Measurements from ENCODE around the gene KIF5B. TPM values are rescaled to one million over a fixed set of nuclear protein-coding genes. Genes with fewer than 3 reads are reported as not detected.
"Not testable (repeated sequence)": the region's sequence is repeated elsewhere in the genome, so short reads cannot be mapped to it uniquely, and the experiment has no call there.

The KIF5B gene
- polyA plus RNA-seq, 1 experiment = 28.8 TPM

- DNase-seq (ENCODE audit: low read depth) = no peak
- ChIA-PET POLR2A (no interaction called here), CTCF (interaction anchor here (0.6 kb wide), 1 partner anchor 220 kb away, joined by 3 read pairs; no protein-coding TSS in a partner anchor)
- no peaks in the 10 kb centered on the region for H3K36me3 ChIP-seq (ENCODE audit: control insufficient read depth, insufficient read depth, low read length)
- no peak for TF ChIP-seq CTCF (IDR thresholded peaks at IDR 0.05; ENCODE audit: insufficient read depth, low read depth, low read length)
- no peaks in the 10 kb centered on the region for H3K27me3 ChIP-seq (ENCODE audit: control insufficient read depth, insufficient read depth, low read length)
- no peak overlapping the region for H3K4me3 ChIP-seq (ENCODE audit: low read depth, low read length)
Observed at GRCh38 chr10:32103721-32104120, 47.5 kb upstream of the KIF5B start.

GRCh38 chr10:32098566-32099259, 42.5 kb upstream of the KIF5B start:
- POLR2A ChIA-PET; DNase-seq (ENCODE audit: low read depth); H3K4me3 ChIP-seq (ENCODE audit: low read depth, low read length); H3K36me3 ChIP-seq (ENCODE audit: control insufficient read depth, insufficient read depth, low read length); CTCF ChIA-PET; H3K27me3 ChIP-seq (ENCODE audit: control insufficient read depth, insufficient read depth, low read length): not testable (repeated sequence)

- ChIA-PET CTCF (interaction anchor here (0.6 kb wide), 1 partner anchor 12 kb away, joined by 3 read pairs; no protein-coding TSS in a partner anchor), POLR2A (no interaction called here)
- no peak for DNase-seq (ENCODE audit: low read depth)
Observed at GRCh38 chr10:32095116-32095733, 39.0 kb upstream of the KIF5B start.

GRCh38 chr10:32093650-32094049, 37.4 kb upstream of the KIF5B start:
- no peaks in the 10 kb centered on the region for H3K36me3 ChIP-seq (ENCODE audit: control insufficient read depth, insufficient read depth, low read length)
- no peak for DNase-seq (ENCODE audit: low read depth)
- no peak overlapping the region for H3K4me3 ChIP-seq (ENCODE audit: low read depth, low read length)
- no peak for TF ChIP-seq CTCF (IDR thresholded peaks at IDR 0.05; ENCODE audit: insufficient read depth, low read depth, low read length)
- ChIA-PET POLR2A (no interaction called here), CTCF (no interaction called here)
- H3K27me3 ChIP-seq (ENCODE audit: control insufficient read depth, insufficient read depth, low read length) = no peaks in the 10 kb centered on the region

More at GRCh38 chr10:32095116-32095733, 39.0 kb upstream of the KIF5B start:
- H3K36me3 ChIP-seq (ENCODE audit: control insufficient read depth, insufficient read depth, low read length) = no peaks in the 10 kb centered on the region
- no peaks in the 10 kb centered on the region for H3K27me3 ChIP-seq (ENCODE audit: control insufficient read depth, insufficient read depth, low read length)
- no peak for TF ChIP-seq CTCF (IDR thresholded peaks at IDR 0.05; ENCODE audit: insufficient read depth, low read depth, low read length)
- H3K4me3 ChIP-seq (ENCODE audit: low read depth, low read length) = no peak overlapping the region

DNA sequence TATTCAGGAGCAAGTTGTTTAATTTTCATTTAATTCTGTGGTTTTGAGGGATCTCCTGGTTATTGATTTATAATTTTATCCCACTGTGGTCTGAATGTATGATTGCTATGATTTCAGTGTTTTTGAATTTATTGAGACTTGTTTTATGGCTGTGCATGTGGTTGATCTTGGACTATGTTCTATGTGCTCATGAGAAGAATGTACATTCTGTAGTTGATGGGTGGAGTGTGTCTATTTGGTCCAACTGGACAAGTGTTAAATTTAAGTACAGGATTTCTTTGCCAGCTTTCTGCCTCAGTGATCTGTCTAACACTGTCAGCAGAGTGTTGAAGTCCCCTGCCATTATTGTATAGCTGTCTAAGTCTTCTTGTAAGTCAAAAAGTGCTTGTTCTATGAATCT, 34.8 kb upstream of the KIF5B start:
- DNase-seq (ENCODE audit: low read depth) = no peak
- ChIA-PET POLR2A (no interaction called here), CTCF (no interaction called here)
- Histone ChIP-seq H3K27me3 (ENCODE audit: control insufficient read depth, insufficient read depth, low read length) (no peaks in the 10 kb centered on the region), H3K4me3 (ENCODE audit: low read depth, low read length) (no peak overlapping the region), H3K36me3 (ENCODE audit: control insufficient read depth, insufficient read depth, low read length) (no peaks in the 10 kb centered on the region)
- TF ChIP-seq CTCF (IDR thresholded peaks at IDR 0.05; ENCODE audit: insufficient read depth, low read depth, low read length) = no peak
